ENCODE data around the gene PHACTR3.

- no peak for TF ChIP-seq POLR2A (IDR thresholded peaks at IDR 0.05)
- TF ChIP-seq CTCF (IDR thresholded peaks at IDR 0.05): no peak
These were observed 125.2 kb downstream of the PHACTR3 start for GRCh38 chr20:59729506-59729905.

Data from lower leg skin (tissue), 3 donors.